Left cardiac atrium (tissue), 4 donors: Measurements from ENCODE around the gene GALNT5. TPM values are rescaled to one million over a fixed set of nuclear protein-coding genes. Genes with fewer than 3 reads are reported as not detected.
A peak's percentile ranks its signal among the peaks of the same experiment; 100 is the strongest.

Source experiments
- ATAC-seq, 2 donors: fragments of 200-7000 bp; cut with Tn5 transposase; one replicate each; pipeline ENCODE4 v1.9.1; 2020; ENCODE audit warnings: mild to moderate bottlenecking in 2 of 2, moderate library complexity in 2 of 2
- DNase-seq: peaks from one replicate; pipeline ENCODE4 v3.0.0-alpha.2; 2020
- intact Hi-C, 2 donors: fragments of 100-400 bp; cut with DNase I; formaldehyde crosslinking; loops; one replicate each; pipeline versions ENCODE4 v1.14.1 to v1.15.1; 2022 to 2023
- total RNA-seq, 2 donors: library from RNA; stranded (reverse); fragmentation: NEBNext Ultra II Directional; extraction: Animal tissue kit (Norgen Biotek cat#: 25700); gene quantifications; one replicate each; pipeline ENCODE4 v1.2.1, GENCODE V29; 2021
- donor health status: DM: no; HTN: yes; CAD: no.
- donor health status: DM: no; HTN: yes; CAD: no; lungs with severe emphysema.
- donor health status: DM: yes; HTN: yes; CAD: no.
- donor health status: Dilated cardiomyopathy.

GALNT5 gene
- total RNA-seq, 2 donors from 2014 or later: 0.39 to 0.59 TPM

GRCh38 chr2:157245846-157246764 is 11.4 kb upstream of the GALNT5 start:
- intact Hi-C loops: no loop called here

GRCh38 chr2:157246765-157247407 is 10.6 kb upstream of the GALNT5 start:
- intact Hi-C loops: no loop called here
- DNase-seq (no peak), ATAC-seq (no peak)

More at GRCh38 chr2:157245846-157246764, 11.4 kb upstream of the GALNT5 start:
- ATAC-seq (no peak), DNase-seq (no peak)

- DNase-seq (no peak), ATAC-seq (no peak)
- intact Hi-C loops: no loop called here
These were observed 6.7 kb upstream of the GALNT5 start for GRCh38 chr2:157250836-157251235.

DNA sequence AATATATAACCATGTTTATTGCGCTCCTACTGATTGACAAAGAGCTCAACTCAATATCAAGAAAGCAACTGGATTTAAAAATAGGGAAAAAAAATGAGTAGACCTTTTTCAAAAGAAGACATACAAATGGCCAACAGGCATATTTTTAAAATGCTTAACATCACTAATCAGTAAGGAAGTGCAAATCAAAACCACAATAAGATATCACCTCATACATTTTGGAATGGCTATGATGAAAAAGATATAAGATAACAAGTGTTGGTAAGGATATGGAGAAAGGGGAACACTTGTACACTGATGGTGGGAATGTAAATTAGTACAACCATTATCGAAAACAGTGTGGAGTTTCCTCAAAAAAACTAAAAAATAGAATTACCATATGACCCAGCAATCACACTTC is 5.6 kb upstream of the GALNT5 start:
- intact Hi-C loops: no loop called here

GRCh38 chr2:157252529-157252928 is 5.0 kb upstream of the GALNT5 start:
- ATAC-seq: no peak
- no peak for DNase-seq
- intact Hi-C loops: no loop called here

More for the DNA sequence above, 5.6 kb upstream of the GALNT5 start:
- DNase-seq (no peak), ATAC-seq (no peak)

GRCh38 chr2:157254041-157254440 is 3.5 kb upstream of the GALNT5 start:
- no peak for DNase-seq
- no peak for ATAC-seq
- intact Hi-C loops: no loop called here

DNA sequence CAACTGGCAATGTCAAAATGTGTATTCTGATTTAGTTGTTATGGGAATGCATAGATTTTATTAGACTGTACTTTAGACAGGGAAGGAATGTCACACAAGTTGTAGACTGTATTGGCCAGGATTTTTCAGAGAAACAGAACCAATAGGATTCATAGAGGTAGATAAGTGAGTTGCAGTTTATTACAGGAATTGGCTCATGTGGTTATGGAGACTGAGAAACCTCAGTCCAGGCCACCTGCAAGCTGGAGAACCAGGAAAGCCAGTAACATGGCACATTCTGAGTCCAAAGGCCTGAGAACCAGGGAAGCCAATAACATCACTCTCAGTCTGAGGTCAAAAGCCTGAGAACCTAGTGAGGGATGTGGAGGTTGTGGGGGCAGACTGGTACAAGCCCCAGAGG is 1.8 kb upstream of the GALNT5 start:
- no peak for ATAC-seq
- intact Hi-C loops: no loop called here
- DNase-seq: no peak

DNA sequence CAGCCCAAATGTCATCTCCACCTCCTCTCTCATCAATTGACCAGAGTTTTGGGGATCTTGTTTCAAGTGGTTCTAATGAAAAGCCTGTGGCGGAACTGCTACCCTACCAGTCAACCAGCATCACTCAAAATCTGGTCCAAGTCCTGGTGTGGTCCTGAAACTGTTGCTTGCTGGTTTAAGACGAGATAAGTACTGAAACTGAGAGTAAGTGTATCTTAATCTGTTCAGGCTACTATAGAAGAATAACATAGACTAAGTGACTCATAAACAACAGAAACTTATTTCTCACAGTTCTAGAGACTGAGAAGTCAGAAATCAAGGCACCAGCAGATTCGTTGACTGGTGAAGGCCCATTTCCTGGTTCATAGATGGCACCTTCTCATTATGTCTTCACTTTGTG is 879 bp upstream of the GALNT5 start:
- ATAC-seq (no peak), DNase-seq (no peak)
- intact Hi-C loops: no loop called here

- ATAC-seq: no peak
- intact Hi-C loops: no loop called here
- no peak for DNase-seq
These were observed 1.2 kb downstream of the GALNT5 start for GRCh38 chr2:157258520-157259326.

DNA sequence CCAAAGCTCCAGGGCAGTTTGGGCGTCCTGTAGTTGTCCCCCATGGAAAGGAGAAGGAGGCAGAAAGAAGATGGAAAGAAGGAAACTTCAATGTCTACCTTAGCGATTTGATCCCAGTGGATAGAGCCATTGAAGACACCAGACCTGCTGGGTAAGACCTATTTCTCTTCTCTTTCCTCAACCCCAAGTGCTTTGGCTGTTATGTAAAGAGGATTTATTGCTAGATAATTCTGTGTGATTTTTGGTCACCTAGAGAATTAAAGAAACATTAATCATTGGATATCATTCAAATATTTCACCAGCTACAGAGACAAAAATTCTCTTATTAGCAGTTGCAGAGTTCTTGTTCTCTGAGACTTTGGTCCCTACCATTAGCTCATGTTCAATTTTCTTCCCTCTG is 1.9 kb downstream of the GALNT5 start:
- intact Hi-C loops: no loop called here
- no peak for ATAC-seq
- DNase-seq: no peak

- no peak for ATAC-seq
- intact Hi-C loops: no loop called here
- no peak for DNase-seq
These were observed 2.5 kb downstream of the GALNT5 start for GRCh38 chr2:157259960-157260359.

DNA sequence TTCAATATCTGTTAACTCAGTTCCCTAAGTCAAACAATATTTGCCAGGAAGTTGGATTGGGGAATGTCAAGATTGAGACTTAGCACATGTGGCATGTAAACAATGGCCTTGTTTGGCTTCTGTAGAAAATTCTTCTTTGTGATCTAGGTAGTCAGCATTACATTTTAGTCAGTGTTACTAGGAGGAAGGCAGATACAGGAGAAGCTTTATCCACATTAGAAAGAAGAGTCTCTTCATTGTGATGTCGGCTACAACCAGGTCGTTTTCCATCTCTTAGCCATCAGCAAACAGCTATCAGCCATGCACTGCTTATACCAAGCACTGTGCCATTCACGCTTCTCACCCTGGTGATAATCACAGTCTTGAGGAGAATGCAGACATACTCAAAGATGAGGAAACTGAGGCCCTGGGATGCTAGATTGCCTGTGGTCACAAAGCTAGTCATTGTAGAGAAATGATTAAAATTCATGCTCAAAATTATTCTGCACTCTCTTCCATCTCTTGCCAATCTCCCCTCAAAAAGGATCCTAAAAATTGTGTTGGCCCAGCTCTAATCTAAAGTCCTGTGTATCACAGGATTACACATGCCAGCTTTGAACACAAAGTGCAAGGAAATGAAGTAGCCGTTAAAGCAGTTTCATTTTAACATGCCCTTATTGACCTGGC is 3.2 kb downstream of the GALNT5 start:
- DNase-seq (no peak), ATAC-seq (no peak)
- intact Hi-C loops: no loop called here

- DNase-seq: peak; percentile 25
- intact Hi-C loops: no loop called here
- ATAC-seq: peak in 1 of 2 donors; percentile 78
These were observed 3.8 kb downstream of the GALNT5 start for GRCh38 chr2:157261199-157261782.

GRCh38 chr2:157262248-157262647 is 4.7 kb downstream of the GALNT5 start:
- no peak for ATAC-seq
- intact Hi-C loops: no loop called here
- DNase-seq: no peak

GRCh38 chr2:157264099-157264498 is 6.6 kb downstream of the GALNT5 start:
- intact Hi-C loops: no loop called here
- no peak for DNase-seq
- peak in 1 of 2 donors; percentile 27 for ATAC-seq

- ATAC-seq (no peak), DNase-seq (no peak)
- intact Hi-C loops: no loop called here
These were observed 8.3 kb downstream of the GALNT5 start for GRCh38 chr2:157265825-157266224.

GRCh38 chr2:157267476-157267875 is 10.0 kb downstream of the GALNT5 start:
- intact Hi-C loops: no loop called here
- no peak for DNase-seq
- no peak for ATAC-seq

DNA sequence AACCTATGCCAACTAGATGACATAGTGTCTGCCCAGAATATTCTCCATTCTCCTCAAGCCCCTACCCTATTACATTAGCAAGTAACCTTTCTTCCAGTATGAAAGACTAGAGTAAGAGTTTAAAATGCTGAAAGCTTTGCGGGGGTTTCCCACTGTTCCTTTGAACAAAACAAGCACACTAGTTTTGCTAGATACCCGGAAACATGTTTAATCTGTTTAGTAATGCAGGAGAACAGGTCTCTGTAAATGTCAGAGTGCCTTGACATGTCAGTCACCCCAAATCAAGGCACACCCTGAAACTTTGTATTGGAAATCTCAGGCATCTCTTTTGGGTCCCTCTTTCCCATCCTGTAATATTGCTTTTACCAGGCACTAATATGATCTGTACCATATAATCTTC is 11.6 kb downstream of the GALNT5 start:
- ATAC-seq (no peak), DNase-seq (no peak)
- intact Hi-C loops: no loop called here

- intact Hi-C loops: no loop called here
- no peak for ATAC-seq
- no peak for DNase-seq
These were observed 12.4 kb downstream of the GALNT5 start for GRCh38 chr2:157269922-157270321.
